ENCODE results near the gene TAF6. TPM values are rescaled to one million over a fixed set of nuclear protein-coding genes. Genes with fewer than 3 reads are reported as not detected.

The TAF6 gene
- total RNA-seq, 4 donors from 2014 or later, result 31.7 to 59.3 (median 48.9) TPM

GRCh38 chr7:100158229-100159098, 39.3 kb upstream of the TAF6 start, which contains the start of gene TRAPPC14:
Gene TRAPPC14, minus strand, starts transcription at chr7:100158723. Its CDS starts 224 bp downstream, at chr7:100158499.
- under 1% methylated on average over 51 of the region's 87 CpGs for WGBS
- H3K36me3 ChIP-seq, result peaks cover 30% of the 10 kb centered on the region
- H3K27me3 ChIP-seq, result no peaks in the 10 kb centered on the region
- H3K27ac ChIP-seq, result peak within 1 kb of the TSS; percentile 32
- H3K9me3 ChIP-seq, result no peaks in the 10 kb centered on the region
- H3K4me1 ChIP-seq, result peaks cover 55% of the 10 kb centered on the region
- DNase-seq (ENCODE audit: low spot score in 2 of 2), result peak; percentile 96 to 98
- TF ChIP-seq EP300 (IDR thresholded peaks at IDR 0.05), result no peak
- TF ChIP-seq POLR2AphosphoS5 (IDR thresholded peaks at IDR 0.05), result no peak
- TF ChIP-seq POLR2A (IDR thresholded peaks at IDR 0.05), result no peak
- TF ChIP-seq CTCF (IDR thresholded peaks at IDR 0.05), result no peak
- peak within 1 kb of the TSS; percentile 61 for H3K4me3 ChIP-seq

- Histone ChIP-seq H3K27me3 (no peaks in the 10 kb centered on the region), H3K4me1 (peaks cover 53% of the 10 kb centered on the region), H3K27ac (peak overlapping the region; percentile 32), H3K9me3 (no peaks in the 10 kb centered on the region), H3K4me3 (peak overlapping the region; percentile 61), H3K36me3 (peaks cover 35% of the 10 kb centered on the region)
- WGBS, result 41% methylated on average over 13 of the region's 32 CpGs
- no peak for TF ChIP-seq EP300 (IDR thresholded peaks at IDR 0.05)
- TF ChIP-seq POLR2A (IDR thresholded peaks at IDR 0.05), result no peak
- DNase-seq (ENCODE audit: low spot score in 2 of 2), result peak in 1 of 2 donors; percentile 67
Observed at GRCh38 chr7:100157334-100158228, 38.4 kb upstream of the TAF6 start.

- no peaks in the 10 kb centered on the region for H3K9me3 ChIP-seq
- no peak for DNase-seq (ENCODE audit: low spot score in 2 of 2)
- 75% methylated on average over 4 of the region's 5 CpGs for WGBS
- no peaks in the 10 kb centered on the region for H3K27me3 ChIP-seq
- no peak for TF ChIP-seq CTCF (IDR thresholded peaks at IDR 0.05)
- H3K4me3 ChIP-seq, result peak overlapping the region; percentile 61
- peaks cover 35% of the 10 kb centered on the region for H3K36me3 ChIP-seq
- H3K27ac ChIP-seq, result peak overlapping the region; percentile 32
- H3K4me1 ChIP-seq, result peaks cover 49% of the 10 kb centered on the region
Observed at GRCh38 chr7:100157069-100157333, 37.8 kb upstream of the TAF6 start.

GRCh38 chr7:100156331-100157068, 37.3 kb upstream of the TAF6 start:
- DNase-seq (ENCODE audit: low spot score in 2 of 2), result no peak
- Histone ChIP-seq H3K27me3 (no peaks in the 10 kb centered on the region), H3K36me3 (peaks cover 40% of the 10 kb centered on the region), H3K9me3 (no peaks in the 10 kb centered on the region), H3K27ac (no peak overlapping the region), H3K4me3 (no peak overlapping the region), H3K4me1 (peaks cover 49% of the 10 kb centered on the region)
- TF ChIP-seq POLR2A (IDR thresholded peaks at IDR 0.05) (no peak), EP300 (IDR thresholded peaks at IDR 0.05) (no peak), CTCF (IDR thresholded peaks at IDR 0.05) (no peak), POLR2AphosphoS5 (IDR thresholded peaks at IDR 0.05) (no peak)
- 76% methylated on average over 16 of the region's 16 CpGs for WGBS

GRCh38 chr7:100155553-100156317, 36.6 kb upstream of the TAF6 start:
- peaks cover 40% of the 10 kb centered on the region for H3K36me3 ChIP-seq
- no peak overlapping the region for H3K4me3 ChIP-seq
- H3K4me1 ChIP-seq, result peaks cover 49% of the 10 kb centered on the region
- WGBS, result 79% methylated on average over 20 of the region's 20 CpGs
- no peaks in the 10 kb centered on the region for H3K27me3 ChIP-seq
- H3K9me3 ChIP-seq, result no peaks in the 10 kb centered on the region
- TF ChIP-seq CTCF (IDR thresholded peaks at IDR 0.05) (no peak), POLR2AphosphoS5 (IDR thresholded peaks at IDR 0.05) (no peak), EP300 (IDR thresholded peaks at IDR 0.05) (no peak), POLR2A (IDR thresholded peaks at IDR 0.05) (no peak)
- H3K27ac ChIP-seq, result no peak overlapping the region
- DNase-seq (ENCODE audit: low spot score in 2 of 2), result no peak
